HG03280 (cell line): Measurements from ENCODE around the gene STAP2.
"Not testable (repeated sequence)": the region's sequence is repeated elsewhere in the genome, so short reads cannot be mapped to it uniquely, and the experiment has no call there.

Source experiments
- ATAC-seq: cut with Tn5 transposase; IDR thresholded peaks from one replicate; pipeline ENCODE4 v1.9.1; 2021; ENCODE audit warnings: mild to moderate bottlenecking, moderate library complexity; ENCODE audit not compliant: unreplicated experiment

Gene STAP2

DNA sequence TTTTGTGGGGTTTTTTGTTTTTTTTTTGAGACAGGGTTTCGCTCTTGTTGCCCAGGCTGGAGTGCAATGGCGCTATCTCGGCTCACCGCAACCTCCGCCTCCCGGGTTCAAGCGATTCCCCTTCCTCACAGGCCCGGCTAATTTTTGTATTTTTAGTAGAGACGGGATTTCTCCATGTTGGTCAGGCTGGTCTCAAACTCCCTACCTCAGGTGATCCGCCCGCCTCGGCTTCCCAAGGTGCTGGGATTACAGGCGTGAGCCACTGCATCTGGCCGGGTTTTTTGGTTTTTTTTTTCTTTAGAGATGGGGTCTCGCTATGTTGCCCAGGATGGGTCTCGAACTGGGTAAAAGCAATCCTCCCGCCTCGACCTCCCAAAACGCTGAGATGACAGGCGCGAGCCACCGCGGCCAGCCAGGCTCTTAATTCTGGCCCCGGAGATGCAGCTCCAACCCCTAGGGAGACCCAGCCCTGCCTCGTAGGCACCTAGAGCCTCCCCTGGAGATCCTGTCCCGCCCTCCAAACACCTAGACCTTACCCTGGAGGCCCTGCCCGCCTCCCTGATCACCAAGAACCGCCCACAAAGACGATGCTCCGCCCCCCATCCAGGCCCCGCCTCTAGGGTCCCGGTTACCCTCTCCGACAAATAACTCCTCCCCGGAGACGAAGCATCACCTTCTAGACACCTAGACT is 9.5 kb downstream of the STAP2 start:
- not testable (repeated sequence) for ATAC-seq

DNA sequence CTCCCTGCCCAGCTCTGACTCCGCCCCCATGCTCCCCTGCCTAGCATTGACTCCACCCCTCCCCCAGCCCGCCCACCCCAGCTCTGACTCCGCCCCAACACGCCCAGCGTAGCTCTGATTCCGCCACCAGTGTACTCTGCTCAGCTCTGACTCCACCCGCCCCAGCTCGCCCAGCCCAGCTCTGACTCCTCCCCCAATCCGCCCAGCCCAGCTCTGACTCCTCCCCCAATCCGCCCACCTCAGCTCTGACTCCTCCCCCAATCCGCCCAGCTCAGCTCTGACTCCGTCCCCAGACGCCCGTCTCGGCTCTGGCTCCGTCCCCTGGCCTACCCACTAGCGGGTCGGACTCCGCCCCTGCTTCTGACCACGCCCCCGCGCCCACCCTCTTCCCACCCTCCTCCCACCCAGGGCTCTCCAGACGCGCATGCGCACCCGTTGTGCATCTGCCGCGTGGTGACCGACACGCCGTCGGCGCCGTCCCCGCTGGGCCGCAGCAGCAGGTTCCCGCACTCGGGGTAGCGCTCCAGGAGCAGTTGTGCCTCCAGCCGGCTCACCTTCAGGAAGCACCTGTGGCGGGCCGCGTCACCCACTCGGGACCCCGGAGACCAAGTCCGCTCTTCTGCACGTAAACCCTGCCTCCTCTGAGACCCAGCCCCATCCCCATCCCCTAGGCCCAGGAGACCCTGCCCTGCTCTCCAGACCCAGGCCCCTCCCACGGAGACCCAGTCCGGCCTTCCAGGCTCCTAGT is 10.2 kb downstream of the STAP2 start:
- ATAC-seq, result peak; percentile 89

DNA sequence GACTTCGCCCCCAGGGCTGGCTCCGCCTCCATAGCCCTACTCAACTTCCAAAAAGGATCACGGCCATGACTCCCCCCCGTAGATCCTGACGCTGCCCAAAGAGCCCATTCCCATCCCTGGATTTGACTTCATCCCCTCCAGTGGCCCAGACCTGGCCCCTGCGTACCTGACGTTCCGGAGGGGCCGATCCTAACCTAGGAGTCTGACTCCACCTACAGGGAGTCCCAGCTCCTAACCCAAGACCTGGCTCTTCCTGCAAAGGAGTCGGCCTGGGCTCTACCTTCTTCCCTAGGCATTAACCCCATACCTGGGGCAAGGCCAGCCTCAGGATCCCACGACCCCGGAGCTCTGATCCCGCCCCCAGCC is 10.8 kb downstream of the STAP2 start:
- peak; percentile 8 for ATAC-seq

DNA sequence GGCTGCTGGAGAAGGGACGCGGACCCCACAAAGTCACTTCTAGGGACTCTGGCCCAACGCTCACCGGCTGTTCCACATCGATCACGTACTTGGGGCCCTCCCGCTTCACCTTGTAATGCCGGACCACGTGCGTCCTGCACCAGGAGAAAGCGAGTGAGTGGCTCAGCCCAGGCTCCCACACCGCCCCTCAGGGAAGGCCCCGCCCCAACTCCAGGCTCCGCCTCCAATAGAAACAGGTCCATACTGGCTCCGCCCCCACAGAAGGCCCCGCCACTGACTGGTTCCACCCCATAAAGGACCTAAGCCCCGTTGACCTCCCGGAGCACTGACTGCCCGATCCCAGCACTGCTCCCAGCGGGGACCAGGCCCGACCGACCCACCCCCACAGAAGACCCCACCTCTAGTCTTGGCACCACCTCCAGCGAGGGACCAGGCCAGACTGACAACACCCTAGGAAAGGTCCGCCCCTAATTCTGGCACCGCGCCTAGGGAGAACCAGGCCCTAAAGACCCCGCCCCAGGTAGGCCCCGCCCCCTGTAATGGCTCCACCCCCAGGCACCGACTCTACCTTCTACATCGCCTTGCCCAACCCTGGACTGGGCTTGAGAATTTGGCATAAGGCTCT is 11.3 kb downstream of the STAP2 start:
- no peak for ATAC-seq

DNA sequence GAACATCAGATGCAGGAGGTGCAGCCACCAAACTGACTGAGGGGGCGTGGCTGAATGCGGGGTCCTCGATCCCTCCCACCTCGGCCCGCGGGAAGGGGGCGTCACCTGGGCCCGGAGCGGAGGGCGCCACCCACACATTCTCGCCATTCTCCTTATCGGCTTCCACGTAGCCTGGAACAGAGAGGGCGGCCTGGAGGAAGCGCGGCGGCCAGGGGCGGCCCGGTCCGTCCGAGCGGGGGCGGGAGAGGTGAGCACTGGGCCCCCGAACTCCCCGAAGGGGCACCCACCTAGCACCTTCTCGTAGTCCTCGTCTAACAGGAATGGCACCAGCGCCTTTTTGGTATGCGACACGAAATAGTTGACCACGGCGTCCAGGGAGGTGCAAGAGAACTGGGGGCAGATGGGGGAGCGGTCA is 11.8 kb downstream of the STAP2 start:
- no peak for ATAC-seq

DNA sequence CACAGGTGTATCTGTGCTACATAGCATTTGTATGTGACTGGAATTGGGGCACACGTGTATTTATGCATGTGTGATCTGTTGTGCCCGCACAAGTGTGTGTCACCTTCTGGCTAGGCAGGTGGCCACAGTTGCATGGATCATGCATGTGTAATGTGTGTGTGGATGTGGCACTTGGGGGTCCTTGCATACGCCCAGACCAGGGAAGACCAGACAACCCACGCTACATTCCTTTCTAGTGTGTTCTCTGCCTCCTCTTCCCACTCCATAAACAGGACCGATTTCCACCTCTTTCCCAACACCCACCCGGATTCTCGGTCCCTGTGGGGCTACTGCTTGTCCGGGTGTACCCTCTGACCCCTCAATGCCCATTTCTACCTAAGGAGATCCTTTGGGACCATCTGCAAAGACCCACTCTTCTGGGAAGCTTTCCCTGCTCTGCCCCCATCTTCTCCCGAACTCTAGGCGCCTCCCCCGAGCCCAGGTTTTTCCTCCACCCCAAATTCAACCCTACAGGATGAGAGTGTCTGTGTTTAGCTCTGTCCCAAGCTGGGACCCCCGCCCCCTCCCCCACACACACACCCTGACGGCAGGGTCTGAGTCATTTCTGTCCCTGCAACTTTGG is 12.3 kb downstream of the STAP2 start:
- ATAC-seq, result no peak

DNA sequence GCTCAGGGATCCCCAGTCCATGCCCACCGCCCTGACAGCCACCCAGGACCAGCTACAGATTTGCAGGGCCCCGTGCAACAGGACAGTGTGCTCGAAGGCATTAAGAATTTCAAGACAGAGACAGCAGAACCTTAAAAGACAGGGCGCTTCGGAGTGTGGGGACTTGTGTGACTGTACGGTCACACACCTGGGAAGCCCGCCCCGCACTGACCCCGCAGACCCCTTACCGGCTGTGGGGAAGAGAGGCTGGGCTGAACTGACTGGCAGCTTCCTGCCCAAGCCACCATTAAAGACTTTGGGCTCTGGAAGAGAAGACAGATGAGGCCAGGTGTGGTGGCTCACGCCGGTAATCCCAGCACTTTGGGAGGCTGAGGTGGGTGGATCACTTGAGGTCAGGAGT is 14.4 kb downstream of the STAP2 start:
- ATAC-seq, result no peak

DNA sequence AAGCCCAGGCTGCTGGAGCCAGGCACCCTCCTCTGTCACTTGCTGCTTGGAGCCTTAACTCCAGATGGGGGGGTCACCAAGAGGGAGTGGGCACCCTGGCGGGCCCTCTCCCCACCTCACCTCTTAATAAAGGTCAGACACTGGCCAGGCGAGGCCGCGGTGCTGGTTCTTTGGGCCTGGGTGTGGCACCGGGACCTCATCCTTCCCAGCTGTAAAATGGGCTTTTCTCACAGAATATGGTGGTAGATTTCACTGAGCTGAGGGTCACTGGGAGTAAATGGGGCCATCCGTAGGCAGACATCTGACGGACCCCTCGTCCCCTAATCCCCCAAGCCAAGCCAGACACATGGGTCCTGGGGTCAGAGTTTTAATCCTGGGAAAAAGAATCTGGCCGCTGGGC is 14.9 kb downstream of the STAP2 start:
- ATAC-seq, result no peak

DNA sequence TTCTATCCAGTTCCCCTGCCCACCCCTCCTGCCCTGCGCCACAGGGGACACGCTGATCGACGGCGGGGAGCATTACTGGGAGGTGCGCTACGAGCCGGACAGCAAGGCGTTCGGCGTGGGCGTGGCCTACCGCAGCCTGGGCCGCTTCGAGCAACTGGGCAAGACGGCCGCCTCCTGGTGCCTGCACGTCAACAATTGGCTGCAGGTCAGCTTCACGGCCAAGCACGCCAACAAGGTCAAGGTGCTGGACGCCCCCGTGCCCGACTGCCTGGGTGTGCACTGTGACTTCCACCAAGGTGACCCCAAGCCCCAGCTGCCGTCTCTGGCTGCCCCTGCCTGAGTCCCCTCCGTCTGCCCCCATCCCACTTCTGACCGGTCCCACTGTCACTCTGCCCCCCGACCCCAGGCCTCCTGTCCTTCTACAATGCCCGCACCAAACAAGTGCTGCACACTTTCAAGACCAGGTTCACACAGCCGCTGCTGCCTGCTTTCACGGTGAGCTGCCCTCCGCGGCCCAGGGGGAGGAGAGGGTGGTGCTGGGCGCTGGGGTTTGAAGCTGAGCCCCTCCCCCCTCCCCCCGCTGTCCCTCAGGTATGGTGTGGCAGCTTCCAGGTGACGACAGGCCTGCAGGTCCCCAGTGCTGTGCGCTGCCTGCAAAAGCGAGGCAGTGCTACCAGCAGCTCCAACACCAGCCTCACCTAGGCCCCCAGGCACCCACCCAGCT is 15.5 kb downstream of the STAP2 start:
- no peak for ATAC-seq

DNA sequence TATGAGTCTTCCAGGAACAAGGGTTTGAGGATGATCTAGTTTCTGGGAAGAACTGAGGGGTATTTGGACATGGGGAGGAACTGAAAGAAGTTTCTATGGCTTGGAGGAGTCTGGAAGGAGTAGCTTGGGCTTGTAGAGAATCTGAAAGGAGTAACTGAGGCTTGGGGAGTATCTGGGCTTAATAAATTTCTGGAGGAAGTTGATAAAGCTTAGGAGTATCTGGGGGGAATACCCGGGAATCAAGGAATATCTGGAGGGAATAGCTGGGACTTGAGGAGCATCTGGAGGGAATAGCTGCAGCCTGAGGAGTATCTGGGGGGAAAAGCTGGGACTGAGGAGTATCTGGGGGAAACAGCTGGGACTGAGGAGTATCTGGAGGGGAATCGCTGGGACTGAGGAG is 18.2 kb downstream of the STAP2 start:
- ATAC-seq, result no peak

DNA sequence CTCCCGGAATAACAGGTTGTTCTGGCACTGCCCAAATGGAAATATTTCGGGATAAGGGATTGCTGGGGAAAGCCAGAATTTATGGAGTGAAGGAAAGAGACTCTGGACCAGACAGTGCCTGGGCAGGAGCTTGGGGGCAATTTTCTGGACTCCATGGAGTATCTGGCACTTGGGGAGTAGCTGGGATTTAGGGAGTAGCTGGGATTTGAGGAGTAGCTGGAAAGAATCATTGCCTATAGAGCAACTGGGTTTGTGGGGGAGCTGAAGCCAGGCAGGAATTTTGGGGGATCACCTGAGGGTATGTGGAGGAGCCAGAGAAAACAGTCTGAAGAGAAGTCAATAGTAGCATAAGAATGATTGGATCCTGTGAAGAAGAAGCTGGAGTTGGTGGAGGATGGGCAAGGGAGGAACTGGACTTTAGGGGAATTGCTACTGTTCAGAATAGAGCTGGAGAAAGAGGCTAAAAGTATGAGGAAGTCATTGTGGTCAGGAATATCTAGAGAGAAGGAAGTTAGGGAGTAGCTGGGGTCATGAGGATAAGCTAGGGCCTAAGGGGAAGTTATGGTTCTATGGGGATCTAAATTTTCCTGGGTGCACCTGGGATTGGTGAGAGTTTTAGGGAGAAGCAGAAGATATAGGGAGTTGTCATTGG is 19.4 kb downstream of the STAP2 start:
- ATAC-seq, result no peak

DNA sequence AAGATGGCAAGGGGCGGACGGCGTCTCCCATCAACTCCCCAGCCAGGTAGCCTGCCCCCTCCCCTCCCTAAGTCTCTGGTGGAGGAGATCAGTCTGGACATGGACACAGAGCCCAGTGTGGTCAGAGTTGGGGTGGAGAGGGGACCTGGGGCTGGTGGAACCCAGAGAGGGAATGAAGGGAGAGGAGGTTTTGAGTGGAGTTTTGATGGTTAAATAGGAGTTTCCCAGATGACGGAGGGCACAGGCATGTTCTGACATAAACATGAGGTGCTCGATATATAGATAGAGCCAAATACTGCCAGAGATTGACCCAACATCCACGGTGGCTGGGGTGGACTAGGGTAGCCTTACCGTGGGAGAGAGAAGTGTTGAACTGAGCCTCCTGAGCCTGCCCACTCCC is 20.2 kb downstream of the STAP2 start:
- ATAC-seq, result no peak

DNA sequence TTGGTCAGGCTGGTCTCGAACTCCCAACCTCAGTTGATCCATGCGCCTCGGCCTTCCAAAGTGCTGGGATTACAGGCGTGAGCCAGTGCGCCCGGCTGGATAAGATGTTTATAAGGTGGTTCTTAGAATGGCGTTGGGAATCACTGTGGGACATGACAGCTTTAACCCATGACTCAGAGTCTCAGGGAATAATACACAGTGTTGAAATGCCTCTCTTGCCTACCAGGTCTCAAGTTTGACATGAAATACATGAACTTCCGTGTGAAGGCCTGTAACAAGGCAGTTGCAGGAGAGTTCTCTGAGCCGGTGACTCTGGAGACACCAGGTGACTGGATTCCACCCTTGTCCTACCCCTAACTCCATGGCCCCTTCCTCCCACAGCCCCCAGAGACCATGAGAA is 21.7 kb downstream of the STAP2 start:
- no peak for ATAC-seq

DNA sequence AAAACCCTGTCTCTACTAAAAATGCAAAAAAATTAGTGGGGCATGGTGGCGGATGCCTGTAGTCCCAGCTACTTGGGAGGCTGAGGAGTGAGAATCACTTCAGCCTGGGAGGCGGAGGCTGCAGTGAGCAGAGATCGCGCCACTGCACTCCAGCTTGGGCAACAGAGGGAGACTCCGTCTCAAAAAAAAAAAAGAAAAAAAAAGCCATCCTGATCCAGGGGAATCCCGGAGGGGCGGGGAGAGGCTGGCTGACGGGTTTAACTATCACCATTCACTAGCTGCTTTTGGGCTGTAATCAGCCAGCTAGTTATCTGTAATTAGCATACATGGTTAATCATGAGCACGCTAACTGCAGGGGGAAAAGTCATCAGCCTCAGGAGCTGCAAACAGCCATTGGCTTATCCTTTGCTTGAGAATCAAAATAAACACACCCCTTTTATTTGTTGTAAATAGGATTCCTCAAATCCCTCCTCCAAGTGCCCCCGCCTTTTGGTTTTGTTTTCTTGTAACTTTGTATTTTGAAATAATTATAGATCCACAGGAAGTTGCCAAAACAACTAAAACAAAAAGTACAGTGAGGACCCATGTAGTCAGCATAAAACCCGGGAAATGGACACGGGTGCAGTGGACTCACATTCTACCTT is 24.7 kb downstream of the STAP2 start:
- no peak for ATAC-seq

DNA sequence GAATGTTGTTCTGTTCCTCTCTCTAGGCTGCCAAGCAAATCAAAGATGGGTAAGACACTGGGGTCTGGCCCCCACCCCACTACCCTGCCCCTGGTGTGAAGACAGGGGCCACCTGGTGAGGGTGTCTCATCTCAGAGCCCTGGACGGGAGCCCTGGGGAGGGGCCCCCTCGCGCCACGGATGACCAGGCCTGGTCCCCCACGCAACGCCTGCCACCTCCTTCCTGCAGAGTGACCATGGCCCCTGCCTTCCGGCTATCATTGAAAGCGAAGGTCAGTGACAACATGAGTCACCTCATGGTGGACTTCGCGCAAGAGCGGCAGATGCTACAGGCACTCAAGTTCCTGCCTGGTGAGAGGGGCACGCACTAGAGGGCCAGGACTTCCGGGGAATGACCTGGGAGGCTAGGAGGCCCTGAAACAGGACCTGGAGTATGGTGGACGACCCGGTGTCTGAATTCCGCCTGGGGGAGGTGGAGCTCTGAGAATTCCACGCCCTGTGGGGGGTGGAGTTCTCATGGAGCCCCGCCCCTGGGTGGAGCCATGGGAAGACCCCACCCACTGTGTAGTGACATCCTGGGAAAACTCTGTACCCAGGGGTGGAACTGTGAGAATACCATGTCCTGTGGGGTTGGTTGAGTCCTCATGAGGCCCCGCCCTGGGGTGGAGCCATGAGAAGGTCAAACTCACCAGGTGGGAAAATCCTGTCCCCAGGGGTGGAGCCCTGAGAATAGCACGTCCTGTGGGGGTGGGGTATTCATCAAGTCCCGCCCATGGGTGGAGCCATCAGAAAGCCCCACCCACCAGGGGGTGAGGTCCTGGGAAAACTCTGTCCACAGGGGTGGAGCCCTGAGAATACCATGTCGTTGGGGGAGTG is 28.1 kb downstream of the STAP2 start:
- no peak for ATAC-seq

DNA sequence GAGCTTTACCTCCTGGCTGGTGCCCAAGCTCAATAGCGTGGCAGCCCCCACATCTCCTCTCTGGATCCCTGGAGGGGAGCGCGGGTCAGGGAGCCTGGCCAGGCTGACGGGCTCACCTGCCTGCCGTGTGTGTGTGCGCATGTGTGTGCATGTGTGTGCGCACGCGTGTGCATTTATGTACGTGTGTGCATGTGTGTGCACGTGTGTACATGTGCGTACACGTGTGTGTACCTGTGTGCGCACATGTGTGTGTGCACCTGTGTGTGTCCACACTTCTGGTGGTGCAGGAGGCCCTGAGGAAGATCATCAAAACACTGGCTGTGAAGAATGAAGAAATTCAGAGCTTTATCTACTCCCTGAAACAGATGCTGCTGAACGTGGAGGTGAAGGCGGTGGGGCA is 33.0 kb downstream of the STAP2 start:
- ATAC-seq, result no peak

DNA sequence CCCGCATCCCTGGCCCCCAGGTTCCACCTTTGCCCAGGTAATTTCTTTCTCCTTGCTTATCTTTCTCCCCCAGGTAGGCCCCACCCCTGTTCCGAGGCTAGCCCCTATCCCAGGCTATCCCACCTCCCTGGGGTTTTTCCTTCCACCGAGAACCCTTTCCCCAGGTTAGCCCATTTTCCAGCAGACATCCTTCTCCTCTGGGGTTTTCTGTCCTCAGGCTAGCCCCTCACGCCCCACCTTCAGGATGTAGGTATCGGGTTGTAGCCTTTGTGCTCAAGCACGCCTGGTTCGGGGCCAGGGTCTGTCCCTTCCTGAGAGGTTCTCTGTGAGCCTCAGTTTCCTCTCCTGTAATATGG is 33.4 kb downstream of the STAP2 start:
- no peak for ATAC-seq

DNA sequence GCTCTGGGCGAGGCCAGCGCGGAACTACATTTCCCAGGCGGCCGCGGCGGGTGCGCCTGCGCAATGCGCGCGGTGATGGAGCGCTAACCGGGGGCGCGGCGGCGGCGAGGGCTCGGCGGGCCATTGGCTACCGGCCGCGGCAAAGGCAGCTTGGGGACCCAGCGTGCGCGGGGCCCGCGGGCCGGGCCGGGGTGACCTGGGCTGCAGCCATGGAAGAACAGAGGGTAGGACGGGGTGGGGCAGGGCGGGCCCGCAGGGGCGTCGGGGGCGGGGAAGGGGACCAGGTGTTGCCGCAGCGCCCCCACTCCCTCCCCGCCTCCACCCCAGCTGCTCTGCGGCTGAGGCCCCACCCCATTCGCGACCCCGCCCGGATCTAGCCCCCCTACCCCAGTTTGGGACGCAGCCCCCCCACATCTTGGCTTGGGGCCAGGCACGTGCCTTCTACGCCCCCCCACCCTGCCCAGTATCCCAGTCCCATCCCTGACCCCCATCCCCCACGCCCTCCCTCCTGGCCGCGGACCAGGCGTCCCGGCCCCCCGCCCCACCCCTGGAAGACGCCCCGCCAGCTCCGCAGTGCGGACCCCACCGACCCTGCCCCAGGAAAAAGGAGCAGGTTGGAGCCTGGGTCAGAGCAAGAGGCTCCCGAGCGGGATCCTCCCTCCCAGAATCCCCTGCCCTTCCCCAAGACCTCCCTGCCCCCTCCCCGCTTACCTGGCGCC is 33.9 kb downstream of the STAP2 start, which contains the start of gene FSD1:
Gene FSD1, plus strand, starts transcription at position 61 of the 719 bp plus-strand sequence. Its CDS starts 149 bp downstream, at position 210.
- ATAC-seq, result no peak
